GM12801 (cell line): ENCODE data around the gene PSME2.

Source experiments
- CTCF ChIP-seq: IDR thresholded peaks from one replicate; pipeline ENCODE4 v1.5.1; 2011; ENCODE audit warnings: control low read depth; ENCODE audit not compliant: insufficient read length; ENCODE audit errors: extremely low read depth

The PSME2 gene

GRCh38 chr14:24165785-24166184 lies 19.4 kb upstream of the PSME2 start:
- no peak for TF ChIP-seq CTCF

- no peak for TF ChIP-seq CTCF
Observed at GRCh38 chr14:24164518-24164991, 18.1 kb upstream of the PSME2 start.

GRCh38 chr14:24162093-24162492 lies 15.7 kb upstream of the PSME2 start:
- no peak for TF ChIP-seq CTCF

GRCh38 chr14:24160850-24161804 lies 14.7 kb upstream of the PSME2 start, which contains the start of gene IRF9:
Gene IRF9, plus strand, starts transcription at chr14:24161265. Its CDS starts 880 bp downstream, at chr14:24162145.
- TF ChIP-seq CTCF = peak; percentile 65

GRCh38 chr14:24160499-24160849 lies 14.1 kb upstream of the PSME2 start:
- no peak for TF ChIP-seq CTCF

GRCh38 chr14:24159777-24160498 lies 13.5 kb upstream of the PSME2 start:
- TF ChIP-seq CTCF = no peak

GRCh38 chr14:24157331-24157730 lies 10.9 kb upstream of the PSME2 start:
- no peak for TF ChIP-seq CTCF
